Loucy (cell line): ENCODE results near the gene ZNF211.

Source experiments
- H2AFZ ChIP-seq: fragments of 200-600 bp; sonication (generic); 2 replicates; pipeline ENCODE4 v1.6.0; 2016; ENCODE audit warnings: antibody characterized with exemption, mild to moderate bottlenecking, low read length, moderate library complexity
- H3F3A ChIP-seq: fragments of 200-600 bp; 2 replicates; pipeline ENCODE4 v1.6.0; 2016; ENCODE audit warnings: antibody characterized with exemption, low read depth, mild to moderate bottlenecking
- H3K27me3 ChIP-seq: fragments of 200-600 bp; sonication (generic); 2 replicates; pipeline ENCODE4 v1.6.1; 2014; ENCODE audit warnings: low read length, mild to moderate bottlenecking; ENCODE audit not compliant: insufficient read depth, poor library complexity, severe bottlenecking
- H3K36me3 ChIP-seq: fragments of 200-600 bp; sonication (generic); 2 replicates; pipeline ENCODE4 v1.6.1; 2016; ENCODE audit warnings: low read length; ENCODE audit not compliant: insufficient read depth
- H3K4me1 ChIP-seq: fragments of 200-600 bp; sonication (generic); 2 replicates; pipeline ENCODE4 v1.5.1; 2014; ENCODE audit warnings: low read length, mild to moderate bottlenecking; ENCODE audit not compliant: insufficient read depth, poor library complexity, severe bottlenecking
- H3K4me2 ChIP-seq: fragments of 200-600 bp; sonication (generic); 2 replicates; pipeline ENCODE4 v1.6.0; 2014; ENCODE audit warnings: antibody characterized with exemption, low read length, low read depth, mild to moderate bottlenecking; ENCODE audit not compliant: poor library complexity, severe bottlenecking
- H3K4me3 ChIP-seq: fragments of 200-600 bp; sonication (generic); 2 replicates; pipeline ENCODE4 v1.5.1; 2014; ENCODE audit warnings: low read length, mild to moderate bottlenecking, mixed read lengths; ENCODE audit not compliant: poor library complexity, severe bottlenecking
- H3K79me2 ChIP-seq: fragments of 200-600 bp; sonication (generic); 2 replicates; pipeline ENCODE4 v1.6.1; 2014; ENCODE audit warnings: low read length; ENCODE audit not compliant: insufficient read depth
- H3K9ac ChIP-seq: fragments of 200-600 bp; sonication (generic); 2 replicates; pipeline ENCODE4 v1.6.0; 2014; ENCODE audit warnings: mild to moderate bottlenecking, low read depth, low read length, moderate library complexity; ENCODE audit not compliant: poor library complexity, severe bottlenecking
- H3K9me2 ChIP-seq: fragments of 200-600 bp; sonication (generic); replicated peaks from 2 replicates; pipeline ENCODE4 v1.6.1; 2016; ENCODE audit warnings: low read depth, low read length, mixed read lengths
- H3K9me3 ChIP-seq: fragments of 200-600 bp; sonication (generic); 2 replicates; pipeline ENCODE4 v1.6.1; 2014; ENCODE audit warnings: mild to moderate bottlenecking, antibody characterized with exemption, low read length, low read depth; ENCODE audit not compliant: insufficient read depth
- H4K20me1 ChIP-seq: fragments of 200-600 bp; sonication (generic); 2 replicates; pipeline ENCODE4 v1.6.0; 2014; ENCODE audit warnings: antibody characterized with exemption, low read length, mild to moderate bottlenecking; ENCODE audit not compliant: insufficient read depth, poor library complexity, severe bottlenecking
- CTCF ChIP-seq: fragments of 200-600 bp; sonication (generic); conservative IDR thresholded peaks from 2 replicates; pipeline ENCODE4 v1.5.1; 2014; ENCODE audit warnings: mild to moderate bottlenecking, antibody characterized with exemption, low read length
- EZH2phosphoT487 ChIP-seq: fragments of 200-600 bp; IDR thresholded peaks from 2 replicates; pipeline ENCODE4 v1.6.1; 2018; ENCODE audit warnings: antibody characterized with exemption, mild to moderate bottlenecking, moderate library complexity, borderline replicate concordance

ZNF211 gene

GRCh38 chr19:57664269-57665127 is 31.5 kb downstream of the ZNF211 start:
- H3K4me3 ChIP-seq, result no peak overlapping the region
- H3K4me2 ChIP-seq, result no peak overlapping the region
- no peak overlapping the region for H3K9ac ChIP-seq

DNA sequence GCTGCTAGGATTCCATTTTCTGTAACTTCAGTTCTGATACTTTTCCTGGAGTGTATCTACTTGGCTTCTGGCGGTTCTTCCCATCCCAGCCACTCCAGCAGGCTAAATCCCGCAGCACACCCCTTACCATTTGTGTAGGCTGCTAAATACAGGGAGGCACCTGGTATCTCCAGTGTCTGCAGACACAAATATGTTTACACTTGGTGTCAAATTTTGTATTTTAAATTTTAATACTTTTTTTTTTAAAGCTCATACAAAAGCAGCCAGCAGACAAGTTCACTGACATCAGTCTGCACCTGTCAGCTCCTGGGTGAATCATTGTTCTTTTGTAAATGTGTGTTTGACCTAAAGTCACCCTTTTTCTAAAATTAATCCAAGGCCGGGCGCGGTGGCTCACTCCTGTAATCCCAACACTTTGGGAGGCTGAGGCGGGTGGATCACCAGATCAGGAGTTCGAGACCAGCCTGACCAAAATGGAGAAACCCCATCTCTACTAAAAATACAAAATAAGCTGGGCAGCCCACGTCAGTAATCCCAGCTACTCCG is 32.4 kb downstream of the ZNF211 start:
- Histone ChIP-seq H3K79me2 (no peaks in the 10 kb centered on the region), H3K9me2 (no peaks in the 10 kb centered on the region), H2AFZ (no peak overlapping the region), H3K27me3 (no peaks in the 10 kb centered on the region), H3K9me3 (no peaks in the 10 kb centered on the region; the same call in 1 of the 2 replicates), H4K20me1 (no peaks in the 10 kb centered on the region), H3K4me1 (no peaks in the 10 kb centered on the region), H3F3A (no peaks in the 10 kb centered on the region), H3K36me3 (no peaks in the 10 kb centered on the region), H3K9ac (no peak overlapping the region), H3K4me3 (no peak overlapping the region), H3K4me2 (no peak overlapping the region)
- TF ChIP-seq EZH2phosphoT487, result no peak
- TF ChIP-seq CTCF, result no peak

More at GRCh38 chr19:57664269-57665127, 31.5 kb downstream of the ZNF211 start:
- Histone ChIP-seq H3K9me2 (no peaks in the 10 kb centered on the region), H2AFZ (no peak overlapping the region), H3K4me1 (no peaks in the 10 kb centered on the region), H3K36me3 (no peaks in the 10 kb centered on the region), H4K20me1 (no peaks in the 10 kb centered on the region), H3K9me3 (no peaks in the 10 kb centered on the region; the same call in 1 of the 2 replicates), H3K27me3 (no peaks in the 10 kb centered on the region), H3K79me2 (no peaks in the 10 kb centered on the region), H3F3A (no peaks in the 10 kb centered on the region)
- TF ChIP-seq EZH2phosphoT487 (no peak), CTCF (no peak)

DNA sequence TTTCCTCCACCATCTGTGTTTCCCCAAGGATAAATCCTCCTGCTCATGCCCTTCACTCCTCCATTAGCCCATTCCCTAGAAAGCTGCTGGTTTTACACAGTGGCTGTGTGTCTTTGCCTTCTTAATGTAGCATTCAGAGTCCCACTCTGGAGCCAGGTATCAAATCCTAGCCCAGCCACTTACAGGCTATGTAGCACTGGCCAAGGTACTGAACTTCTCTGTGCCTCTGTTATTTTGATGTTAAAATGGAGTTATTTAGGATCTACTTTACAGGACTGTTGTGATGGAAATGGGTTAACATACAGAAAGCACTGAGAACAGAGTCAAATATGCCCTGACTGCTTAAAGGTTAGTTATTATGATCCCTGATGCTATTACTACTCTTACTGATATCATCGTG is 34.3 kb downstream of the ZNF211 start:
- Histone ChIP-seq H3K36me3 (no peaks in the 10 kb centered on the region), H3K9me2 (no peaks in the 10 kb centered on the region), H3K4me3 (no peak overlapping the region), H3K4me2 (no peak overlapping the region), H3K9ac (no peak overlapping the region), H3K4me1 (no peaks in the 10 kb centered on the region), H3K79me2 (no peaks in the 10 kb centered on the region), H3F3A (no peaks in the 10 kb centered on the region), H3K9me3 (no peaks in the 10 kb centered on the region; the same call in 1 of the 2 replicates), H2AFZ (no peak overlapping the region), H3K27me3 (no peaks in the 10 kb centered on the region), H4K20me1 (no peaks in the 10 kb centered on the region)
- TF ChIP-seq CTCF (no peak), EZH2phosphoT487 (no peak)
